ENCODE data around the gene RNF135. TPM values are rescaled to one million over a fixed set of nuclear protein-coding genes. Genes with fewer than 3 reads are reported as not detected.

Gene RNF135
- polyA plus RNA-seq, 1 donor (not counting 4 experiments of a cell fraction or from before 2014, with no cell fraction given), result 13.6 TPM

- DNase-seq (ENCODE audit: low read depth, low spot score) (no peak), FAIRE-seq (no peak)
- H3K79me2 ChIP-seq (ENCODE audit: control insufficient read depth, insufficient read depth, low read length), result no peaks in the 10 kb centered on the region
- no peaks in the 10 kb centered on the region for H4K20me1 ChIP-seq (ENCODE audit: control insufficient read depth, extremely low read depth, insufficient read depth, low read length)
- H3K9me1 ChIP-seq (ENCODE audit: control insufficient read depth, extremely low read depth, insufficient read depth, low read length), result no peaks in the 10 kb centered on the region
- H3K4me2 ChIP-seq (ENCODE audit: control insufficient read depth, extremely low read depth, insufficient read depth, low read depth, low read length), result no peak overlapping the region
- H3K9ac ChIP-seq (ENCODE audit: control insufficient read depth, extremely low read depth, insufficient read depth, low read length), result no peak overlapping the region
- H3K4me3 ChIP-seq (ENCODE audit: control insufficient read depth in 2 of 3, extremely low read depth in 1 of 3, insufficient read depth in 2 of 3, low read depth in 1 of 3, low read length in 3 of 3), result no peak overlapping the region
- dilution Hi-C loops (cut with MboI; ENCODE audit: extremely low pct_ligation_motif_present, low sequenced_read_pairs), result no loop called here
- H3K4me1 ChIP-seq (ENCODE audit: control insufficient read depth, extremely low read depth, insufficient read depth, low read length), result no peaks in the 10 kb centered on the region
- no peaks in the 10 kb centered on the region for H3K27me3 ChIP-seq (ENCODE audit: control insufficient read depth, extremely low read depth, insufficient read depth, low read length)
- no peaks in the 10 kb centered on the region for H3K36me3 ChIP-seq (ENCODE audit: control insufficient read depth in 2 of 2, extremely low read depth in 1 of 2, insufficient read depth in 2 of 2, low read length in 2 of 2)
- no peaks in the 10 kb centered on the region for H3K9me3 ChIP-seq (ENCODE audit: control insufficient read depth, low read depth, low read length)
- H2AFZ ChIP-seq (ENCODE audit: control insufficient read depth, low read length), result no peak overlapping the region
- TF ChIP-seq EZH2 (IDR thresholded peaks at IDR 0.05; ENCODE audit: low read length) (no peak), CTCF (optimal IDR thresholded peaks at IDR 0.05 in 1 of 3, IDR thresholded peaks at IDR 0.05 in 1 of 3, conservative IDR thresholded peaks at IDR 0.05 in 1 of 3; ENCODE audit: extremely low read depth in 1 of 3, insufficient read depth in 2 of 3, low read length in 3 of 3) (no peak)
- no peak overlapping the region for H3K27ac ChIP-seq (ENCODE audit: control insufficient read depth, insufficient read depth, low read length)
Observed at GRCh38 chr17:31013844-31014243, 43.0 kb downstream of the RNF135 start.

- H3K9ac ChIP-seq (ENCODE audit: control insufficient read depth, extremely low read depth, insufficient read depth, low read length), result no peak overlapping the region
- no peaks in the 10 kb centered on the region for H3K27me3 ChIP-seq (ENCODE audit: control insufficient read depth, extremely low read depth, insufficient read depth, low read length)
- FAIRE-seq (no peak), DNase-seq (ENCODE audit: low read depth, low spot score) (no peak)
- no peaks in the 10 kb centered on the region for H3K9me3 ChIP-seq (ENCODE audit: control insufficient read depth, low read depth, low read length)
- H3K4me3 ChIP-seq (ENCODE audit: control insufficient read depth in 2 of 3, extremely low read depth in 1 of 3, insufficient read depth in 2 of 3, low read depth in 1 of 3, low read length in 3 of 3), result no peak overlapping the region
- H3K36me3 ChIP-seq (ENCODE audit: control insufficient read depth in 2 of 2, extremely low read depth in 1 of 2, insufficient read depth in 2 of 2, low read length in 2 of 2), result no peaks in the 10 kb centered on the region
- dilution Hi-C loops (cut with MboI; ENCODE audit: extremely low pct_ligation_motif_present, low sequenced_read_pairs), result no loop called here
- no peaks in the 10 kb centered on the region for H3K9me1 ChIP-seq (ENCODE audit: control insufficient read depth, extremely low read depth, insufficient read depth, low read length)
- H3K79me2 ChIP-seq (ENCODE audit: control insufficient read depth, insufficient read depth, low read length), result peaks cover 1% of the 10 kb centered on the region
- H4K20me1 ChIP-seq (ENCODE audit: control insufficient read depth, extremely low read depth, insufficient read depth, low read length), result no peaks in the 10 kb centered on the region
- no peak overlapping the region for H3K4me2 ChIP-seq (ENCODE audit: control insufficient read depth, extremely low read depth, insufficient read depth, low read depth, low read length)
- TF ChIP-seq EZH2 (IDR thresholded peaks at IDR 0.05; ENCODE audit: low read length), result no peak
- peak in 1 of 3 experiments; percentile 46 for TF ChIP-seq CTCF (optimal IDR thresholded peaks at IDR 0.05 in 1 of 3, IDR thresholded peaks at IDR 0.05 in 1 of 3, conservative IDR thresholded peaks at IDR 0.05 in 1 of 3; ENCODE audit: extremely low read depth in 1 of 3, insufficient read depth in 2 of 3, low read length in 3 of 3)
- H3K27ac ChIP-seq (ENCODE audit: control insufficient read depth, insufficient read depth, low read length), result no peak overlapping the region
- no peaks in the 10 kb centered on the region for H3K4me1 ChIP-seq (ENCODE audit: control insufficient read depth, extremely low read depth, insufficient read depth, low read length)
- H2AFZ ChIP-seq (ENCODE audit: control insufficient read depth, low read length), result no peak overlapping the region
Observed at GRCh38 chr17:31015639-31016038, 44.8 kb downstream of the RNF135 start.
